Measurements from ENCODE around the gene STX19. TPM values are rescaled to one million over a fixed set of nuclear protein-coding genes. Genes with fewer than 3 reads are reported as not detected.

The STX19 gene
- total and polyA plus RNA-seq, 2 donors (not counting 3 experiments of a cell fraction or from before 2014, with no cell fraction given) = not detected

DNA sequence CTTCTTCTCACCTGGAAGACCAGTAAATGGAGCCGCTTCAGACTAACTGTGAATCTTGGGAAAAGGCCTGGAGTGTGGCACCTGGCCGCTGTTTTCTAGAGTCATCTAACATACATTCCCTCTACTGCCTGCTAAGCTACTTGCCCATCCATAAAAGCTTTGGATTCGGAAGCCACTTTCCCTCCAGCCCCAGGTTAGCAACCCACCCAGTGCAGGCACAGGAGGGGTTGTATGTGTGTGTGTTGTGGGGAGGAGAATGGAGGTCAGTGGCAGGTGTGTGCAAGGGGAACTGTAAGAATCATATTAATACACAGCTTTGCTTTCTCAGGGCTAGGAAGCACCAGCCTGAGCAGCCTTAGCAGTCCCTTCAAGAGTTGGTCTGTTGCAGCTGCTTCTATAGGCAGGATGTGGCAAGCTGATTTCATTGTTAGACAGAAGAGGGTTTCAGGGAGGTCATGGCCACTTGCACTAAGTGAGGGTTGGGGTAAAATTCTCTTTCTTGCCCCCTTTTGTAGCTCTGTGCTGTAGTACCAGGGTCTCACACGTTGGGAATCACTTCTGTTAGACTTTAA is 43.4 kb upstream of the STX19 start:
- H2AFZ ChIP-seq (ENCODE audit: low read depth, low read length) = no peak overlapping the region
- H3K27ac ChIP-seq (ENCODE audit: insufficient read depth, low read depth, low read length) = no peak overlapping the region
- H3K9me1 ChIP-seq (replicated peaks; ENCODE audit: control insufficient read depth, extremely low read depth, insufficient read depth, low read length) = no peaks in the 10 kb centered on the region
- CTCF ChIA-PET = interaction anchor here (0.7 to 1.3 kb wide), 2 partner anchors 9 to 67 kb away, joined by 3 to 4 read pairs; partner anchors contain the start of genes DHFR2 and NSUN3
- H3K36me3 ChIP-seq (ENCODE audit: control insufficient read depth in 2 of 2, extremely low read depth in 1 of 2, insufficient read depth in 2 of 2, low read length in 2 of 2) = peaks cover 0 to 9% of the 10 kb centered on the region in 2 experiments
- POLR2A ChIA-PET = no interaction called here
- H3K79me2 ChIP-seq (ENCODE audit: control insufficient read depth, insufficient read depth, low read length) = no peaks in the 10 kb centered on the region
- DNase-seq (ENCODE audit: low read depth, low spot score) (no peak), FAIRE-seq (no peak)
- H3K4me3 ChIP-seq (replicated peaks in 1 of 3; ENCODE audit: insufficient read depth in 1 of 3, low read depth in 1 of 3, low read length in 3 of 3) = no peak overlapping the region
- no peaks in the 10 kb centered on the region for H4K20me1 ChIP-seq (replicated peaks; ENCODE audit: control insufficient read depth, extremely low read depth, insufficient read depth, low read length)
- H3K4me2 ChIP-seq (ENCODE audit: insufficient read depth, low read length) = no peak overlapping the region
- no TSS peak for BruUV-seq (replicated peaks)
- intact Hi-C loops (cut with micrococcal nuclease) = no loop called here
- H3K9me3 ChIP-seq (replicated peaks; ENCODE audit: control insufficient read depth, insufficient read depth, low read length) = no peaks in the 10 kb centered on the region
- H3K9ac ChIP-seq (replicated peaks; ENCODE audit: extremely low read depth, insufficient read depth, low read length) = no peak overlapping the region
- TF ChIP-seq, protein P1, sequence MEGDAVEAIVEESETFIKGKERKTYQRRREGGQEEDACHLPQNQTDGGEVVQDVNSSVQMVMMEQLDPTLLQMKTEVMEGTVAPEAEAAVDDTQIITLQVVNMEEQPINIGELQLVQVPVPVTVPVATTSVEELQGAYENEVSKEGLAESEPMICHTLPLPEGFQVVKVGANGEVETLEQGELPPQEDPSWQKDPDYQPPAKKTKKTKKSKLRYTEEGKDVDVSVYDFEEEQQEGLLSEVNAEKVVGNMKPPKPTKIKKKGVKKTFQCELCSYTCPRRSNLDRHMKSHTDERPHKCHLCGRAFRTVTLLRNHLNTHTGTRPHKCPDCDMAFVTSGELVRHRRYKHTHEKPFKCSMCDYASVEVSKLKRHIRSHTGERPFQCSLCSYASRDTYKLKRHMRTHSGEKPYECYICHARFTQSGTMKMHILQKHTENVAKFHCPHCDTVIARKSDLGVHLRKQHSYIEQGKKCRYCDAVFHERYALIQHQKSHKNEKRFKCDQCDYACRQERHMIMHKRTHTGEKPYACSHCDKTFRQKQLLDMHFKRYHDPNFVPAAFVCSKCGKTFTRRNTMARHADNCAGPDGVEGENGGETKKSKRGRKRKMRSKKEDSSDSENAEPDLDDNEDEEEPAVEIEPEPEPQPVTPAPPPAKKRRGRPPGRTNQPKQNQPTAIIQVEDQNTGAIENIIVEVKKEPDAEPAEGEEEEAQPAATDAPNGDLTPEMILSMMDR (IDR thresholded peaks at IDR 0.05; ENCODE audit: extremely low read depth in 1 of 2, insufficient read depth in 1 of 2, low read depth in 1 of 2, low read length in 2 of 2) = no peak
- TF ChIP-seq POLR2AphosphoS5 (IDR thresholded peaks at IDR 0.05; ENCODE audit: insufficient read depth, low read depth, low read length) (no peak), GATA2 (IDR thresholded peaks at IDR 0.05; ENCODE audit: insufficient read depth, insufficient read length, low read depth, low read length) (no peak), MYC (IDR thresholded peaks at IDR 0.05; ENCODE audit: low read depth, low read length) (no peak), EZH2 (IDR thresholded peaks at IDR 0.05; ENCODE audit: borderline replicate concordance, low read depth, low read length, severe bottlenecking) (no peak), FOS (IDR thresholded peaks at IDR 0.05; ENCODE audit: borderline replicate concordance, insufficient read depth, low read length) (no peak), JUN (IDR thresholded peaks at IDR 0.05; ENCODE audit: borderline replicate concordance, insufficient read depth, insufficient read length, low read depth) (no peak), POLR2A (IDR thresholded peaks at IDR 0.05; ENCODE audit: low read depth, low read length) (no peak)
- TF ChIP-seq, protein P2, sequence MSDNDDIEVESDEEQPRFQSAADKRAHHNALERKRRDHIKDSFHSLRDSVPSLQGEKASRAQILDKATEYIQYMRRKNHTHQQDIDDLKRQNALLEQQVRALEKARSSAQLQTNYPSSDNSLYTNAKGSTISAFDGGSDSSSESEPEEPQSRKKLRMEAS (IDR thresholded peaks at IDR 0.05; ENCODE audit: insufficient read depth, insufficient read length) = no peak
- H3K27me3 ChIP-seq (ENCODE audit: control insufficient read depth in 2 of 2, insufficient read depth in 2 of 2, low read length in 2 of 2) = no peaks in the 10 kb centered on the region
- dilution Hi-C loops (cut with MboI; ENCODE audit: extremely low pct_ligation_motif_present, low sequenced_read_pairs) = no loop called here
- peaks cover 4% of the 10 kb centered on the region for H3K4me1 ChIP-seq (ENCODE audit: control insufficient read depth, extremely low read depth, insufficient read depth, low read length)
